Stimulated activated CD8-positive, alpha-beta memory T cell treated with anti-CD3 and anti-CD28 coated beads, Interleukin-15, amount 100 ng/mL, for 1 hour (primary cell): Measurements from ENCODE around the gene PLCD3.

Experiments
- DNase-seq: peaks from one replicate; pipeline ENCODE4 v3.0.0-alpha.2; 2020; ENCODE audit warnings: low read depth

The PLCD3 gene

GRCh38 chr17:45117334-45117733, 15.0 kb downstream of the PLCD3 start:
- no peak for DNase-seq

GRCh38 chr17:45116434-45117016, 15.8 kb downstream of the PLCD3 start:
- no peak for DNase-seq

GRCh38 chr17:45115871-45116270, 16.4 kb downstream of the PLCD3 start:
- no peak for DNase-seq

GRCh38 chr17:45115015-45115625, 17.2 kb downstream of the PLCD3 start:
- DNase-seq = no peak

- DNase-seq = no peak
These were observed 18.0 kb downstream of the PLCD3 start for GRCh38 chr17:45114117-45114932.

GRCh38 chr17:45113424-45113754, 18.9 kb downstream of the PLCD3 start:
- DNase-seq = no peak

GRCh38 chr17:45112559-45113423, 19.5 kb downstream of the PLCD3 start:
- no peak for DNase-seq

GRCh38 chr17:45111850-45112249, 20.5 kb downstream of the PLCD3 start:
- DNase-seq = no peak

GRCh38 chr17:45110676-45111611, 21.4 kb downstream of the PLCD3 start:
- DNase-seq = no peak

- no peak for DNase-seq
These were observed 23.5 kb downstream of the PLCD3 start for GRCh38 chr17:45108595-45109521.

- DNase-seq = no peak
These were observed 24.3 kb downstream of the PLCD3 start for GRCh38 chr17:45108051-45108450.

GRCh38 chr17:45107293-45108010, 24.9 kb downstream of the PLCD3 start:
- no peak for DNase-seq

GRCh38 chr17:45106582-45106981, 25.7 kb downstream of the PLCD3 start:
- no peak for DNase-seq

GRCh38 chr17:45106096-45106495, 26.2 kb downstream of the PLCD3 start:
- DNase-seq = no peak

GRCh38 chr17:45104907-45105624, 27.2 kb downstream of the PLCD3 start:
- DNase-seq = no peak

- no peak for DNase-seq
These were observed 27.8 kb downstream of the PLCD3 start for GRCh38 chr17:45104497-45104896.

GRCh38 chr17:45104029-45104428, 28.3 kb downstream of the PLCD3 start:
- DNase-seq = no peak

- DNase-seq = no peak
These were observed 29.0 kb downstream of the PLCD3 start for GRCh38 chr17:45103269-45103795.

- DNase-seq = no peak
These were observed 29.5 kb downstream of the PLCD3 start for GRCh38 chr17:45102856-45103255.
